GM18870 (cell line): ENCODE measurements around the gene PGM3.
"Not testable (repeated sequence)": the region's sequence is repeated elsewhere in the genome, so short reads cannot be mapped to it uniquely, and the experiment has no call there.

Source experiments
- ATAC-seq: cut with Tn5 transposase; IDR thresholded peaks from one replicate; pipeline ENCODE4 v1.9.1; 2021; ENCODE audit warnings: moderate library complexity; ENCODE audit not compliant: unreplicated experiment

The PGM3 gene, protein sequence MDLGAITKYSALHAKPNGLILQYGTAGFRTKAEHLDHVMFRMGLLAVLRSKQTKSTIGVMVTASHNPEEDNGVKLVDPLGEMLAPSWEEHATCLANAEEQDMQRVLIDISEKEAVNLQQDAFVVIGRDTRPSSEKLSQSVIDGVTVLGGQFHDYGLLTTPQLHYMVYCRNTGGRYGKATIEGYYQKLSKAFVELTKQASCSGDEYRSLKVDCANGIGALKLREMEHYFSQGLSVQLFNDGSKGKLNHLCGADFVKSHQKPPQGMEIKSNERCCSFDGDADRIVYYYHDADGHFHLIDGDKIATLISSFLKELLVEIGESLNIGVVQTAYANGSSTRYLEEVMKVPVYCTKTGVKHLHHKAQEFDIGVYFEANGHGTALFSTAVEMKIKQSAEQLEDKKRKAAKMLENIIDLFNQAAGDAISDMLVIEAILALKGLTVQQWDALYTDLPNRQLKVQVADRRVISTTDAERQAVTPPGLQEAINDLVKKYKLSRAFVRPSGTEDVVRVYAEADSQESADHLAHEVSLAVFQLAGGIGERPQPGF

DNA sequence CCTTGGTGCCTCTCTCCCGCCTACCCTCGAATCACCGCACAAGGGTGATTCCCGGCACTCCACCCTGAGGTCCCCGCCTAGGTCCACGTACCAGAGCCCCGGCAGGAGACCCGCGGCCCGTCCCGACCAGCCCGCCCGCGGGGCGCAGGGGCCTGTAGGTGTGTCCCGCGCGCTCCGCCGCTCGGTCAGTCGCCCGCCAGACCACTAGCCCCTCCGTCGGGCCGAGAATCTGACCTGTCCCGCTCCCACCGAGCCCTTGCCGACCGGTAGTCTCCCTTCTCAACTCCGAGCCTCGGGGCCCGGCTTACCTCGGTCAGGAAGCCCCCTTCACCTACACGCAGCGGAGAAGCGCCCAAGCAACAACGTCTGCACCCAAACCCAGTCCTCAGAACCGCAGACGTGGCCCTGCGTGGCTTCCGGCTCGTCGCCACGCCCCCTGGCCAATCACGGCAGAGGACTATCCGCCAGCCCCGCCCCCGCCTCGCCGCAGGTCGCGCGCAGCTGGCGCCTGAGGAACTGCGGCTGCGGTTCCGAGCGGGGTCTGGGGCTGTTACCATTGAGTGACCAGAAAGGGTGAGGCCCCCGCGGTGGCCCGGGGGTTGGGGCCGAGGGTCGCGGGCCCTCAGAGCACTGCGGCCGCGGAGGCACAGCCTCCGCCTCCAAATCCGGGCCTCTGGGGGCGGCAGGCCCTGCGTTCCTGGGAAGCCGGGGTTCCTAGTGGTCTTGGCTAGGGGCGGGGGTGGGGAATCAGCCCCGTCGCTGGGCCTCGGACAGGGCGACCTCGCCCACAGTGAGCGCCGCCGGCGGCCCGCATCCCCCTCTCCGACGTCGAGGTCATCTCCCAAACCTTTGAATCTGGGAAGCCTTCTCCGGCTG lies at the start of gene PGM3, which contains the start of gene RWDD2A:
PGM3 (minus strand) TSS at position 395 of the 876 bp plus-strand sequence. CDS start 2,253 bp downstream, outside the sequence.
RWDD2A (plus strand) TSS at position 487 of the 876 bp plus-strand sequence. CDS start 1,095 bp downstream, outside the sequence.
- peak; percentile 94 for ATAC-seq

DNA sequence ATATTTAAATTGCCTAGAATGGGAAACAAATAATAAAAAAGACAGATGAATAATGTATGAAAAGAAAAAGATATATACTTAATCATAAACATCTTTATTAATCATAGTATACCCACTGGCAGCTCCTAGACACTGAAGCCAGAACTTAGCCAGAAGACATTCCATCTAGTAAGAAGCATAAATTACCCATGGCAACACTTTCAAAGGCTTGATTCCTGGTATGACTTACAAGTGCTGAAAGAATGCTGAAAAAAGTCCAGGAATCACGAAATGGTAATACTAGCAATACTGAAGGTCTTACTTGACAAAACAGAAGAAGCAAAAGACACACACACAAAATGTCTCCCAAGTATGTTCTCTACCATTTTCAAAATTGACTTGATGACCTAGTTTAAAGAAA lies 38.1 kb upstream of the PGM3 start:
- no peak for ATAC-seq

GRCh38 chr6:83226517-83226916 lies 33.5 kb upstream of the PGM3 start:
- ATAC-seq: no peak

GRCh38 chr6:83221889-83222479 lies 28.9 kb upstream of the PGM3 start:
- ATAC-seq: peak; percentile 54

- ATAC-seq: no peak
These were observed 28.2 kb upstream of the PGM3 start for GRCh38 chr6:83221276-83221675.

DNA sequence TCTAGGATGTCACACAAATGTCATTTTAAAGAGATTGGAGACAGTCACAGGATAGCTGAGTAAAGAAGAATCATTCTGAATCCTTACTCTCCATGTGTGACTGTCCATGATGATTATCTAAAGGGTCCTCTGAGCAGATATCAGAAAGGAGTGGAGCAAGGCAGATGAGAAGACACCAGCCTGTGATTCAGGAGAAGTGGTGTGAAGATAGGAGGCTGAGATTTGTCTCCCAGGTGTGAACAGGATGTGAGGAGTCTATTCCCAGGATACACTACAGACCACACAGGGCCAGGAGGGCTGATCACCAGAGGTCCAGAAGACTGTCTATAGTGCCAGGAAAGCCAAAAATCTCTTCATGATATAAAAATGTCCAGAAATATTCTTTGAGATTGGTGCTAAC lies 27.1 kb upstream of the PGM3 start:
- no peak for ATAC-seq

DNA sequence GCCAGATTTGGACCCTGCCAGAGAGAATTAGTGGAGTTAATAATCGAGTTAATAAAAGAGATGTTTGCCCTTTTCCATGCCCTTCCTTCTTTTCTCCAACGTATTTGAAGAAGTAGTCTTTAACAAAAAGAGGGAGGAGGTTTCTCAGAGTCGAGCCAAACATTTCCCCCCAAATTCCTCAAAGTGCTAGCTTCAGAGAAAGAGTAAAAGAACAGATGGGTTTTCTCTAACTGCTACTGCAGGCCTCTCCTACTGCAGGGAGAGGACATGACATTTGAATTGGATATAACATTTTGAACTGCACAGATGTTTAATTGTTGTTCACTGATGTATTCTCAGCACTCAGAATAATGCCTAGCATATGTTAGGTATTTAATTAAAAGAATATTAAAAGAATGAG lies 25.6 kb upstream of the PGM3 start:
- no peak for ATAC-seq

DNA sequence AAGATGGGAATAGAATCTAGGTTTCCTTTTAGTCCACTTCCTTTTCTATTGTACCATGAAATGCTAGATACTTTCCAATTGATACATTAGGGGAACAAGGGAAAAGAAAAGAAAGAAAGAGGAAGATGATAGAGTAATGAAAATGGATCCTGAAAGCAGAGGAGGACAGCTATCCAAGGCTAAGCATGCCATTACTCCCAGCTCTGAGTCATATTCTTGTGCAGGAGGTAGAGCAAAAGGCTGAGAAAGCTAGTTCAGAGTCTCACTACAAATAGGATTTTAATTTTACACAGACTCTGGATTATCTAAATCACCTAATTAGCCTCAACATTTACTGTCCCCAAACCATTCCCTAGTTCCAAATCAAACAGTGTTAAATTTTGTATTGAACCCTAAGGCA lies 23.7 kb upstream of the PGM3 start:
- ATAC-seq: no peak

DNA sequence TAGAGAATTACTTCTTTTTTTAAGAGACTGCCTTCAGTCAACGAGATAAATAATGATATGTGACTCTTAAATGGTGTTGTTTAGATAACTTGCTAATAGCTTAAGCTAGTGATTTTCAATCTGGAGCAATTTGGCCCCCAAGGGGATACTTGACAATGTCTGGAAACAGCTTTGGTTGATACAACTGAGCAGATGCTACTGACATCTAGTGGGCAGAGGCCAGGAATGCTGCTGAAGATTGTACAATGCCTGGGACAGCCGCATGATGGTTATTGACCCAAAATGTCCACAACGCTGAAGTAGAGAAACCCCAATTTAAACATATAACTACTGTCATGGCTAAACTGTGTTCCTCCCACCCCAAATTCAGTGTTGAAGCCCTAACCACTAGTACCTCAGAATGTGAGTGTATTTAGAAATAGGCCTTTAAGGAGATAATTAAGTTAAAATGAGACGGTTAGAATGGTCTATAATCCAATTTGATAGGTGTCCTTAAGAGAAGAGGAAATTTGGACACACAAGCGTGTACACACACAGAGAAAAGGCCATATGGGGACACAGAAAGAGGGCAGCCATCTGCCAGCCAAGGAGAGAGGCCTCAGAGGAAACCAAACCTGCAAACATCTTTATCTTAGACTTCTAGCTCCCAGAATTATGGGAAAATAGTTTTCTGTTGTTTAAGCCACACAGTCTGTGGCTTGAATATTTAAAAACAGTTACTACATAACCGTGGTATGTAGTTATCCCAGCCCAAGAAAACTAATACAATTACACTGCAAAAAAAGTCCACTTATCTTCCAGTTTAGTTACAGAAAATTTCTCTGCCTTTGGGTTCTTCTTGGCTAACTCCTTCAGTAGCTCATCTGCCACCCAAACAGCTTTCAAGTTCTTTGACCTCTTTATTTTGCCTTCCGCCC lies 22.3 kb upstream of the PGM3 start:
- peak; percentile 99 for ATAC-seq

DNA sequence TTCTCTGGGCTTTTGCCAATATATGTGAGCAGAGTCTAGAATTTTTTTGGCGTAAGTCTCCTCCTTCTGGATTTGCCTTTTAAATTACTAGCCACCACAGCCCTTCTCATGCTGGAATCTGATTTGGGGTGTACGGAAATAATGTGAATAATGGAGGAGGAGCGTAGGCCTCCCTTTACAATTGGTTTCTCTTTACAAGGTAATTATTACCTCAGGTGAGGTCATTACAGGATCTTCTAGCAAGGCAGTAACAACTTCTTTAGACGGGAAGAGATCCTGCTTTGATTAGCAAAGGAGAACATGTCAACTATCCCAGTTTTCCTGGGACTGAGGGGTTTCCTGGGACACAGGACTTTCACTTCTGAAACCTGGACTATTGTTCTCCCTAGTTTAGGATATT lies 9.0 kb upstream of the PGM3 start:
- ATAC-seq: no peak

DNA sequence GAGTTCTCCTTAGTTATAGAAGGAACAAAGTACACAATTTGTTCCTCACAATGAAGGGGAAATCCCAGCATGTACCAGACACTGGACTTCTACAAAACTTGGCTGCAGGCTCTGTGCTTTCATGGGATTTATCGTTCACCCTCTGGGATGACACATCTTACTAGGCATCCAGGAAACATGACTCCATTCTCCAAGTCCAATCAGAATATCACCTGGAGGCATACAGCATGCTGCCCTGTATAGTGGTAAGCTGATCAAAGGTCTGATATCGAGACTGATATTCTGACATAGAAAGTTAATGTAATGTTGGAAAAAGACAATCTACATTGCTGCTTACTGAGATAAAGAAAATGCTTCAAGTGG lies 6.8 kb upstream of the PGM3 start:
- ATAC-seq: no peak

- ATAC-seq: no peak
These were observed 6.3 kb upstream of the PGM3 start for GRCh38 chr6:83199173-83199862.

DNA sequence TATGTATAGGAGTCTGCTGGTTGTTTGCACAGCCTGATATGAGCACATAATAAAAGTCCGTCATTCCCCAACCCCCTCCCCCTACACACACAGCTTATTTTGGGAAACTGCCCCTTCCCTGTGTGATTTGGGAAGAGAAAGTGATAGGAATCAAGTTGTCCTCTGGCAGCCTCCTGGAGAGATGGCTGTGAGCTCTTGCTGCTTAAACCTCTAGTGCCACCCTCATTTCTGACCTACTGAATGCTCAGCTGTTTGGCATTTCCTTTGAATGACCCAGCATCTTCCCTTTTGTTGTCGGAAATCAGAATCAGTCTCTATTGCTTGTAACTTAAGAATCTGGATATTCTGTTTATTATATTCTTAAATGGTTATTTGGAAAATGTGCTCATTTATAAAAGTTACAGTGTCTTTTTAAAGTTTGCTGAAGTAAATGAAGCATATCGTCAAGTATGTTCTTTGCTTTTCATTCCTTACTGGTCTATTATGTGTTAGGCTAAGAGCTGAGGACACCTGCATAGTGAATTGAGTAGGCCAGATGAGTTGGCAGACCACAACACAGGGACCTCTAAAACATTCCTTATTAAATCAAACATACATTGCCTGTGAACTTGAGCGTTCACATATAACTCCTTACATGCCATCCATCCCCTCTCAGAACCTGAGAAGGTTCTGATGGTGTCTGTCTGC lies 5.6 kb upstream of the PGM3 start:
- ATAC-seq: no peak

DNA sequence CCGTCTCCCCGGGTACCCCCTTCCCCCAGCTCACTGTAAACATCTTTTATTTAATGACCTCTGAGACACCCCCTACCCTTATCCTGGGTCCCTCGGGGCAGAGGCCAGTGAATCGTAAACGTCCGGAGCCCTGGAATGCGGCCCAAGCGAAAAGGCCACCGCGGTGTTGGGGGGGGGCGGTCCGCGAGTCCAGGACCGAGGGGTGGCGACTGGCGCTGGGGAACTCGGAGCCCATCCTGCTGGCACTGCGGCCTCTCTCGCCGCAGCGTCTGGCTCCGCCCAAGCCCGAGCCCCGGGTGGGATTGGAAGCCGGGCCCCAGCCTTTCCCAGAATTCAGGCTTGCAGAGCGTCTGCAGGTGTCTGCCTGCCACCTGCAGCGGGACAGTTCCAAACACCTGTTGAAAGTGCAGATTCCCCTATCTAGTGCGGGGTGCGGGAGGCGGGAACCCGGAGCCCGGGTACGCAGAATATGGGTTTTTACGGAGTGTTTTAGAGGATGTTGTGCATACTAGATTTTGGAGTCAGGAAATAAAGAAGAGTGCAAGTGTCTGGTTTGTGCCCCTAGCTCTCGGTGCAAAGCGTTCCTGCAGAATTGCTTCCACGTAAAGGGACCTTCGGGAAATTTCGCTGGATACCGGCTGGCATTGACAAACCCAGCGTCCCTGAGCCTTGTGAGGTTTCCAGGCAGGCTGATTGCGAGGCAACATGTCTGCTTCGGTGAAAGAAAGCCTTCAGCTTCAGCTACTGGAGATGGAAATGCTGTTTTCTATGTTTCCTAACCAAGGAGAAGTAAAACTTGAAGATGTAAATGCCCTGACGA lies 892 bp upstream of the PGM3 start:
- peak; percentile 8 for ATAC-seq

DNA sequence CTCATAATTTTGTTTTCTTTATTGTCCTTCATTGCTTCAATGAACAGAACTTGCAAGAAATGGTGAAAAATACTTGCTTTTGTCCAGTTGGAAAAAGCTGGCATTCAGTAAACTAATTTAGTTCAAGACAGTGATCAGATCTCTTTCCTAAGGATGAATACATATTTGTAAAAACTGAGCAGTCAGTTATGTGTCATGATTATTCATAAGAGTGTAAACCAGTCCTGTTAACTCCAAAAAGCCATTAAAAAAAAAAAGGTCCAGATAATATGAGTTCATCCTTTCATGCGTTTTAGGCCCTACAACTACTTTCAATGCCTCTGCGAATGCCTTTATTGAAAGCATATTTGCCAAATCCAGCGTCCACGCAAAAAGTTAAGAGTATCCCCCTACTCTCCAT lies 609 bp downstream of the PGM3 start:
- peak; percentile 6 for ATAC-seq

- not testable (repeated sequence) for ATAC-seq
These were observed 1.1 kb downstream of the PGM3 start for GRCh38 chr6:83191974-83192373.

DNA sequence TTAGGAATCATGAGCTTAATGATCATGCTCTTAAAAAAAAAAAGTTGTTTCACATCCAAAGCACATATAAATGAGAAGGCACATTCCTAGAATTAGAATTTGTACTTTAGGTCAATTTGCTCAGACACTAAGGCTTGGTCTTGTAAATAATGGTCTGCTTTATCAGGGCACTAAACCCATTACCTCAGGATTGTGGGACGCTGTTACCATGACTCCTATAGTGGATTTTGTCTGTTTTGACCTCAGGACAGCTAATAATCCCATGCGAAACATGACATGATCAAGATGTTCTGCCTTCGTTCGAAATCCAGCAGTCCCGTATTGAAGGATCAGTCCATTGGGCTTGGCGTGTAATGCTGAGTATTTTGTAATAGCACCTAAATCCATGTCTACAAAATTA lies 2.4 kb downstream of the PGM3 start:
- no peak for ATAC-seq

DNA sequence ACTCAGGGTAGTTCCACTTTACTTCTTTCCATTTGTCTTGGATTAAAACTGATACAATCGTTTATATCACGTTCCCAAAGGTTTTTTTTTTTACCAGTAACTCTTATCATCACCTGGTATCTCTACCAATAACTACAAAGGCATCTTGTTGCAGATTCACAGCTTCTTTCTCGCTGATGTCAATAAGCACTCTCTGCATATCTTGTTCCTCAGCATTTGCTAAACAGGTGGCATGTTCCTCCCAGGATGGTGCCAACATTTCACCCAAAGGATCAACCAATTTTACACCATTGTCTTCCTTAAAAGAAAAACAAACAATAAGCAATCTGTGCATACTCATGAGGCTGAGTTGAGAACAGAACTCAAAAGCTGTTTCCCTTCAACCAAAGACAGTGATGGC lies 4.6 kb downstream of the PGM3 start:
- no peak for ATAC-seq
